GM12878 (cell line): ENCODE data around the gene EDEM2. TPM values are rescaled to one million over a fixed set of nuclear protein-coding genes. Genes with fewer than 3 reads are reported as not detected.

ENCODE experiments used
- ATAC-seq: fragments of 200-7000 bp; cut with Tn5 transposase; 3 replicates; pipeline ENCODE4 v1.9.1; 2020; ENCODE audit warnings: mild to moderate bottlenecking, moderate library complexity
- BruUV-seq: library from RNA; stranded (reverse); fragments of 400-500 nt; replicated peaks from 2 replicates; lab custom pipeline; 2021; lab: Mats Ljungman, UMichigan
- CTCF ChIA-PET: fragments of 300-600 bp; sonication (Branson Sonifier 250); formaldehyde crosslinking; extraction: SDS; loops from one replicate; lab custom pipeline; 2021; ENCODE audit warnings: inconsistent platforms; lab: Yijun Ruan, JAX
- POLR2A ChIA-PET: fragments of 350-600 bp; formaldehyde crosslinking; extraction: SDS; loops from one replicate; lab custom pipeline; 2021; ENCODE audit warnings: inconsistent platforms; lab: Charles Lee
- RAD21 ChIA-PET: fragments of 300-600 bp; sonication (Branson Sonifier 250); formaldehyde crosslinking; loops from one replicate; lab custom pipeline; 2023; ENCODE audit warnings: antibody characterized with exemption; ENCODE audit not compliant: unreplicated experiment; lab: Charles Lee
- SMC1A ChIA-PET: fragments of 300-600 bp; sonication (Branson Sonifier 250); formaldehyde crosslinking; loops from one replicate; lab custom pipeline; 2023; ENCODE audit not compliant: unreplicated experiment, uncharacterized antibody; lab: Charles Lee
- DNase-seq: peaks from one replicate; pipeline ENCODE4 v3.0.0-alpha.2; 2011; ENCODE audit warnings: low read depth, low spot score
- FAIRE-seq: peaks from 3 replicates; lab custom pipeline; 2011; peaks lifted over from hg19 to GRCh38; lab: Jason Lieb, UNC
- H2AFZ ChIP-seq: 2 replicates; pipeline ENCODE4 v1.6.0; 2011; ENCODE audit warnings: low read depth, low read length, control low read depth; ENCODE audit not compliant: control insufficient read depth
- H3K27ac ChIP-seq: 2 replicates; pipeline ENCODE4 v1.5.1; 2011; ENCODE audit warnings: control low read depth; ENCODE audit not compliant: control insufficient read depth, insufficient read depth
- H3K27me3 ChIP-seq, 2 experiments: replicated peaks in 1 of 2; 2 replicates each; pipeline versions ENCODE4 v1.6.0 to v1.6.1; 2011; ENCODE audit warnings: low read length in 1 of 2; ENCODE audit not compliant: control insufficient read depth in 2 of 2, insufficient read depth in 2 of 2
- H3K36me3 ChIP-seq, 2 experiments: 2 replicates each; pipeline ENCODE4 v1.5.1; 2011; ENCODE audit warnings: low read length in 1 of 2; ENCODE audit not compliant: control insufficient read depth in 2 of 2, insufficient read depth in 2 of 2
- H3K4me1 ChIP-seq: 2 replicates; pipeline ENCODE4 v1.6.1; 2011; ENCODE audit warnings: mild to moderate bottlenecking, low read length, moderate library complexity, mixed read lengths; ENCODE audit not compliant: control insufficient read depth, insufficient read depth
- H3K4me2 ChIP-seq: 2 replicates; pipeline ENCODE4 v1.6.0; 2011; ENCODE audit warnings: control low read depth; ENCODE audit not compliant: control insufficient read depth, insufficient read depth
- H3K4me3 ChIP-seq: fragments of 200-600 bp; sonication (generic); 2 replicates; pipeline ENCODE4 v1.5.1; 2016
- H3K79me2 ChIP-seq: 2 replicates; pipeline ENCODE4 v1.6.0; 2011; ENCODE audit warnings: low read length; ENCODE audit not compliant: control insufficient read depth, insufficient read depth
- H3K9ac ChIP-seq: 2 replicates; pipeline ENCODE4 v1.8.0; 2011; ENCODE audit warnings: low read length, control low read depth, mixed read lengths; ENCODE audit not compliant: control insufficient read depth, insufficient read depth
- H3K9me3 ChIP-seq: replicated peaks from 3 replicates; pipeline ENCODE4 v1.5.1; 2011; ENCODE audit warnings: mild to moderate bottlenecking, low read length; ENCODE audit not compliant: control insufficient read depth, insufficient read depth
- H4K20me1 ChIP-seq: 2 replicates; pipeline ENCODE4 v1.6.0; 2011; ENCODE audit not compliant: control insufficient read depth, insufficient read depth
- IKZF1 ChIP-seq: fragments of 450-650 bp; conservative IDR thresholded peaks from 2 replicates; pipeline ENCODE4 v1.6.1; 2017; ENCODE audit warnings: antibody characterized with exemption, mild to moderate bottlenecking
- PKNOX1 ChIP-seq: fragments of 450-650 bp; IDR thresholded peaks from 2 replicates; pipeline ENCODE4 v1.6.1; 2016; ENCODE audit warnings: mild to moderate bottlenecking
- SUPT20H ChIP-seq: IDR thresholded peaks from 2 replicates; pipeline ENCODE4 v1.6.1; 2011; ENCODE audit warnings: low read depth, mild to moderate bottlenecking, low read length, moderate library complexity, borderline replicate concordance; ENCODE audit not compliant: control insufficient read depth
- TARDBP ChIP-seq: IDR thresholded peaks from 2 replicates; pipeline ENCODE4 v1.6.1; 2016; ENCODE audit warnings: borderline replicate concordance
- USF2 ChIP-seq: IDR thresholded peaks from 2 replicates; pipeline ENCODE4 v1.6.1; 2011; ENCODE audit warnings: low read depth, low read length, improper control_type of control experiment, borderline replicate concordance
- ZBED1 ChIP-seq: IDR thresholded peaks from 2 replicates; pipeline ENCODE4 v1.6.1; 2016; ENCODE audit warnings: borderline replicate concordance
- WGBS: methylation state at CpG from one replicate; pipeline ENCODE4 v1.1.6; 2016; ENCODE audit warnings: low lambda C conversion rate; ENCODE audit not compliant: insufficient replicate concordance, insufficient coverage; ENCODE audit errors: missing lambda C conversion rate; 5-methylcytosine and 5-hydroxymethylcytosine counted together
- in situ Hi-C: fragments of 300-500 bp; cut with MboI; formaldehyde crosslinking; loops from 9 replicates; pipeline ENCODE4 v1.14.3; 2018; ENCODE audit warnings: mixed read lengths
- intact Hi-C: fragments of 100-400 bp; cut with micrococcal nuclease; formaldehyde crosslinking; loops from one replicate; pipeline ENCODE4 v1.14.2; 2022; ENCODE audit not compliant: unreplicated experiment
- polyA plus RNA-seq, 11 experiments: library from polyadenylated mRNA; depleted of rRNA in 4 of 11; unstranded in 6 of 11; stranded (reverse) in 5 of 11; fragments of >200 nt; fragmentation: Nextera tagmentation in 4 of 11; fragmentation: Illumina TruSeq in 1 of 11; extraction: Ambion mirVana in 4 of 11; extraction: Trizol in 1 of 11; gene quantifications; 1 replicate in 1 of 11; 2 replicates in 10 of 11; pipeline versions ENCODE4 v1.2.1 to v1.2.3, GENCODE V29; 2011 to 2016; ENCODE audit warnings: inconsistent platforms in 2 of 11, missing spikeins in 2 of 11, low read depth in 1 of 11
- total RNA-seq, 4 experiments: library from RNA; depleted of rRNA in 3 of 4; stranded (reverse); fragments of >200 nt in 3 of 4; fragmentation: Illumina TruSeq in 1 of 4; extraction: Trizol in 1 of 4; gene quantifications; 2 replicates each; pipeline versions ENCODE4 v1.2.1 to v1.2.3, GENCODE V29; 2013 to 2021

Gene EDEM2
- total and polyA plus RNA-seq, 10 of the 15 experiments (the other 5 are each of a cell fraction or from before 2014, with no cell fraction given) = 9.9 to 24.8 (median 14.8) TPM

GRCh38 chr20:35104685-35105295 is 42.3 kb downstream of the EDEM2 start:
- Histone ChIP-seq H3K27ac (no peak overlapping the region), H2AFZ (no peak overlapping the region), H3K79me2 (no peaks in the 10 kb centered on the region), H4K20me1 (no peaks in the 10 kb centered on the region), H3K36me3 (no peaks in the 10 kb centered on the region), H3K4me2 (no peak overlapping the region), H3K27me3 (no peaks in the 10 kb centered on the region), H3K4me1 (no peaks in the 10 kb centered on the region), H3K4me3 (no peak overlapping the region), H3K9ac (no peak overlapping the region), H3K9me3 (no peaks in the 10 kb centered on the region)
- ChIA-PET SMC1A (no interaction called here), POLR2A (no interaction called here), CTCF (interaction anchor here (0.9 to 1.4 kb wide), 2 partner anchors 9 to 40 kb away, joined by 3 to 5 read pairs; no protein-coding TSS in a partner anchor), RAD21 (no interaction called here)
- FAIRE-seq (no peak), DNase-seq (no peak), ATAC-seq (no peak)
- in situ Hi-C loops (no loop called here), intact Hi-C loops (no loop called here)
- BruUV-seq = no TSS peak
- WGBS = 35% methylated on average over 3 of the region's 3 CpGs
- TF ChIP-seq TARDBP = no peak
- TF ChIP-seq PKNOX1 = no peak
- TF ChIP-seq SUPT20H = no peak
- TF ChIP-seq IKZF1 = no peak
- no peak for TF ChIP-seq USF2
- TF ChIP-seq ZBED1 = no peak
